Astrocyte (in vitro differentiated cells and primary cell): ENCODE results near the gene PCDHGA2. TPM values are rescaled to one million over a fixed set of nuclear protein-coding genes. Genes with fewer than 3 reads are reported as not detected.

Experiments used
- DNase-seq: peaks from one replicate; pipeline ENCODE4 v3.0.0-alpha.2; 2010; ENCODE audit warnings: low read depth
- FAIRE-seq: peaks from 2 replicates; lab custom pipeline; 2011; peaks lifted over from hg19 to GRCh38; lab: Jason Lieb, UNC
- H2AFZ ChIP-seq: 2 replicates; pipeline ENCODE4 v1.6.0; 2012; ENCODE audit warnings: low read depth, low read length, inconsistent platforms
- H3K27ac ChIP-seq: 2 replicates; pipeline ENCODE4 v1.5.1; 2011; ENCODE audit warnings: low read depth, low read length, inconsistent platforms
- H3K27me3 ChIP-seq: 2 replicates; pipeline ENCODE4 v1.6.0; 2011; ENCODE audit warnings: low read length, inconsistent platforms; ENCODE audit not compliant: insufficient read depth
- H3K36me3 ChIP-seq: 2 replicates; pipeline ENCODE4 v1.5.1; 2011; ENCODE audit warnings: low read length, inconsistent platforms; ENCODE audit not compliant: insufficient read depth
- H3K4me1 ChIP-seq: 2 replicates; pipeline ENCODE4 v1.5.1; 2011; ENCODE audit warnings: low read length, inconsistent platforms; ENCODE audit not compliant: insufficient read depth
- H3K4me2 ChIP-seq: 2 replicates; pipeline ENCODE4 v1.6.0; 2012; ENCODE audit warnings: low read length, inconsistent platforms
- H3K4me3 ChIP-seq: 2 replicates; pipeline ENCODE4 v1.5.1; 2011; ENCODE audit warnings: low read depth, mild to moderate bottlenecking, low read length, inconsistent platforms; ENCODE audit not compliant: insufficient read depth
- H3K79me2 ChIP-seq: 2 replicates; pipeline ENCODE4 v1.6.0; 2012; ENCODE audit warnings: mild to moderate bottlenecking, low read length, inconsistent platforms; ENCODE audit not compliant: insufficient read depth
- H3K9ac ChIP-seq: 2 replicates; pipeline ENCODE4 v1.6.0; 2012; ENCODE audit warnings: mild to moderate bottlenecking, low read length, inconsistent platforms
- H3K9me3 ChIP-seq: 2 replicates; pipeline ENCODE4 v1.5.1; 2012; ENCODE audit warnings: low read depth, mild to moderate bottlenecking, low read length, inconsistent platforms; ENCODE audit not compliant: insufficient read depth
- H4K20me1 ChIP-seq: 2 replicates; pipeline ENCODE4 v1.6.0; 2012; ENCODE audit warnings: low read length, inconsistent platforms; ENCODE audit not compliant: insufficient read depth
- H3K27ac Mint-ChIP-seq: one replicate; pipeline ENCODE4 v1.8.0; 2021; ENCODE audit warnings: mild to moderate bottlenecking, mixed read lengths; ENCODE audit not compliant: unreplicated experiment
- H3K27me3 Mint-ChIP-seq: one replicate; pipeline ENCODE4 v1.8.0; 2021; ENCODE audit warnings: low read depth, mixed read lengths; ENCODE audit not compliant: unreplicated experiment
- H3K36me3 Mint-ChIP-seq: one replicate; pipeline ENCODE4 v1.8.0; 2021; ENCODE audit warnings: low read depth, mixed read lengths; ENCODE audit not compliant: unreplicated experiment
- H3K4me1 Mint-ChIP-seq: one replicate; pipeline ENCODE4 v1.8.0; 2021; ENCODE audit warnings: low read depth, mixed read lengths; ENCODE audit not compliant: unreplicated experiment
- H3K4me3 Mint-ChIP-seq: one replicate; pipeline ENCODE4 v1.8.0; 2021; ENCODE audit warnings: mild to moderate bottlenecking, moderate library complexity, mixed read lengths; ENCODE audit not compliant: unreplicated experiment
- H3K9me3 Mint-ChIP-seq: one replicate; pipeline ENCODE4 v1.8.0; 2021; ENCODE audit warnings: mild to moderate bottlenecking, mixed read lengths; ENCODE audit not compliant: unreplicated experiment
- EZH2 ChIP-seq: IDR thresholded peaks from 2 replicates; pipeline ENCODE4 v1.6.1; 2012; ENCODE audit warnings: mild to moderate bottlenecking, low read length, inconsistent platforms; ENCODE audit not compliant: insufficient read depth
- total RNA-seq: library from RNA; stranded (reverse); gene quantifications from 2 replicates; pipeline ENCODE4 v1.2.1, GENCODE V29; 2021
- TF ChIP-seq, protein P1 (sequence below): IDR thresholded peaks from 2 replicates; pipeline ENCODE4 v1.5.1; 2011; ENCODE audit warnings: low read depth, mild to moderate bottlenecking, inconsistent platforms, low read length, moderate library complexity; ENCODE audit not compliant: insufficient read depth

PCDHGA2 gene
- total RNA-seq, 1 donor from 2014 or later: 0.14 TPM

DNA sequence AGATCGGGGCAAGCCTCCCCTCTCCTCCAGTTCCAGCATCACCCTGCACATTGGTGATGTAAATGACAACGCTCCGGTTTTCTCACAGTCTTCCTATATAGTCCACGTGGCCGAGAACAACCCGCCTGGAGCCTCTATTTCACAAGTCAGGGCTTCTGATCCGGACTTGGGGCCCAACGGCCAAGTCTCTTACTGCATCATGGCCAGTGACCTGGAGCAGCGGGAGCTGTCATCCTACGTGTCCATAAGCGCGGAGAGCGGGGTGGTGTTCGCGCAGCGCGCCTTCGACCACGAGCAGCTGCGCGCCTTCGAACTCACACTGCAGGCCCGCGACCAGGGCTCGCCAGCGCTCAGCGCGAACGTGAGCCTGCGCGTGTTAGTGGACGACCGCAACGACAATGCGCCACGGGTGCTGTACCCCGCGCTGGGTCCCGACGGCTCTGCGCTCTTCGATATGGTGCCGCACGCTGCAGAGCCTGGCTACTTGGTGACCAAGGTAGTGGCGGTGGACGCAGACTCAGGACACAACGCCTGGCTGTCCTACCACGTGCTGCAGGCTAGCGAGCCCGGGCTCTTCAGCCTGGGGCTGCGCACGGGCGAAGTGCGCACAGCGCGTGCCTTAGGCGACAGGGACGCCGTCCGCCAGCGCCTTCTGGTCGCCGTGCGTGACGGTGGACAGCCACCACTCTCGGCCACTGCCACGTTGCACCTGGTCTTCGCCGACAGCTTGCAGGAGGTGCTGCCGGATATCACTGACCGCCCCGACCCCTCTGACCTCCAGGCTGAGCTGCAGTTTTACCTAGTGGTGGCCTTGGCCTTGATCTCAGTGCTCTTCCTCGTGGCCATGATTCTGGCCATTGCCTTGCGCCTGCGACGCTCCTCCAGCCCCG lies 50.8 kb downstream of the PCDHGA2 start:
- Histone ChIP-seq H3K27ac (no peak overlapping the region), H3K79me2 (no peaks in the 10 kb centered on the region), H3K27me3 (no peaks in the 10 kb centered on the region), H2AFZ (no peak overlapping the region), H3K4me2 (no peak overlapping the region), H3K9ac (no peak overlapping the region), H3K4me3 (no peak overlapping the region), H3K36me3 (no peaks in the 10 kb centered on the region), H3K9me3 (peaks cover 48% of the 10 kb centered on the region), H4K20me1 (no peaks in the 10 kb centered on the region), H3K4me1 (no peaks in the 10 kb centered on the region)
- Mint-ChIP-seq H3K9me3 (peaks cover 43% of the 10 kb centered on the region), H3K36me3 (peaks cover 24% of the 10 kb centered on the region), H3K27me3 (no peaks in the 10 kb centered on the region), H3K27ac (no peak overlapping the region), H3K4me3 (no peak overlapping the region), H3K4me1 (peaks cover 1% of the 10 kb centered on the region)
- FAIRE-seq: no peak
- TF ChIP-seq, protein P1, sequence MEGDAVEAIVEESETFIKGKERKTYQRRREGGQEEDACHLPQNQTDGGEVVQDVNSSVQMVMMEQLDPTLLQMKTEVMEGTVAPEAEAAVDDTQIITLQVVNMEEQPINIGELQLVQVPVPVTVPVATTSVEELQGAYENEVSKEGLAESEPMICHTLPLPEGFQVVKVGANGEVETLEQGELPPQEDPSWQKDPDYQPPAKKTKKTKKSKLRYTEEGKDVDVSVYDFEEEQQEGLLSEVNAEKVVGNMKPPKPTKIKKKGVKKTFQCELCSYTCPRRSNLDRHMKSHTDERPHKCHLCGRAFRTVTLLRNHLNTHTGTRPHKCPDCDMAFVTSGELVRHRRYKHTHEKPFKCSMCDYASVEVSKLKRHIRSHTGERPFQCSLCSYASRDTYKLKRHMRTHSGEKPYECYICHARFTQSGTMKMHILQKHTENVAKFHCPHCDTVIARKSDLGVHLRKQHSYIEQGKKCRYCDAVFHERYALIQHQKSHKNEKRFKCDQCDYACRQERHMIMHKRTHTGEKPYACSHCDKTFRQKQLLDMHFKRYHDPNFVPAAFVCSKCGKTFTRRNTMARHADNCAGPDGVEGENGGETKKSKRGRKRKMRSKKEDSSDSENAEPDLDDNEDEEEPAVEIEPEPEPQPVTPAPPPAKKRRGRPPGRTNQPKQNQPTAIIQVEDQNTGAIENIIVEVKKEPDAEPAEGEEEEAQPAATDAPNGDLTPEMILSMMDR: no peak
- DNase-seq: no peak

DNA sequence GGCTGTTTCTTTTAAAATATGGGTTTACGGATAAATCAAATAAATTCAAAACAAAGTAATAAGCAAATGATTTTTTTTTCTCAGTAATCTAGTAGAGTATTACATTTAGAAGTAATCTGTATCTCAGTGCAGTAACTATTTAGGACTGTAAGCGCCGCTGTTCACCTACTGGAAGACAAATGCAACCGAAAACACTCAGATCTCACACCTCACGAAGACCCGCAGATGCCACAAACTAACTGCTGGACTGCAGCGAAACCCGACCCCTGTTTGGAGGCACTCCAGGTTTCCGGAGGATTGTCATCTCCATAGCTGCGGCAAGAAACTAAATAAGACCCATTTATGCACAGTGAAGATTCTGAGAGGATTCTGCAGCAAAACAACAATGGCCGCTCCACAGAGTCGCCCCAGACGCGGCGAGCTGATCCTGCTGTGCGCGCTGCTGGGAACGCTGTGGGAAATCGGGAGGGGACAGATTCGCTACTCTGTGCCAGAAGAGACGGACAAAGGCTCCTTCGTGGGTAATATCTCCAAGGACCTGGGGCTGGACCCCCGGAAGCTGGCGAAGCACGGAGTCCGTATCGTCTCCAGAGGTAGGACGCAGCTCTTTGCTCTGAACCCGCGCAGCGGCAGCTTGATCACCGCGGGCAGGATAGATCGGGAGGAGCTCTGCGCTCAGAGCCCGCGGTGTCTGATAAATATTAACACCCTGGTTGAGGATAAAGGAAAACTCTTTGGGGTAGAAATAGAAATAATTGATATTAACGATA lies 54.1 kb downstream of the PCDHGA2 start, which contains the start of gene PCDHGA8:
TSS of gene PCDHGA8 (plus strand) at position 205 of the 770 bp plus-strand sequence. CDS start at position 386, 181 bp downstream.
- Mint-ChIP-seq H3K27me3 (no peaks in the 10 kb centered on the region), H3K4me1 (peaks cover 1% of the 10 kb centered on the region), H3K9me3 (peaks cover 44% of the 10 kb centered on the region), H3K36me3 (peaks cover 28% of the 10 kb centered on the region), H3K4me3 (no peak within 1 kb of the TSS), H3K27ac (no peak within 1 kb of the TSS)
- no peak within 1 kb of the TSS for H3K4me3 ChIP-seq
- H3K4me1 ChIP-seq: no peaks in the 10 kb centered on the region
- H3K9me3 ChIP-seq: peaks cover 47% of the 10 kb centered on the region
- H2AFZ ChIP-seq: peak within 1 kb of the TSS; percentile 20
- FAIRE-seq: no peak
- no peaks in the 10 kb centered on the region for H3K27me3 ChIP-seq
- no peak for DNase-seq
- no peaks in the 10 kb centered on the region for H3K36me3 ChIP-seq
- H3K9ac ChIP-seq: no peak within 1 kb of the TSS
- no peak within 1 kb of the TSS for H3K4me2 ChIP-seq
- H3K79me2 ChIP-seq: no peaks in the 10 kb centered on the region
- H4K20me1 ChIP-seq: no peaks in the 10 kb centered on the region
- TF ChIP-seq EZH2: no peak
- TF ChIP-seq, protein P1: no peak
- no peak within 1 kb of the TSS for H3K27ac ChIP-seq

Other genes with a start within 250 kb of the PCDHGA2 start
- gene PCDHB2, start 244.1 kb upstream of the PCDHGA2 start, total RNA-seq: 44.3 and 50.7 TPM in 2 replicates
- gene PCDHB3, start 238.3 kb upstream of the PCDHGA2 start, total RNA-seq: 3.6 and 3.9 TPM in 2 replicates
- gene PCDHB4, start 216.9 kb upstream of the PCDHGA2 start, total RNA-seq: 1.0 and 1.1 TPM in 2 replicates
- gene PCDHB5, start 203.6 kb upstream of the PCDHGA2 start, total RNA-seq: 8.7 and 9.7 TPM in 2 replicates
- 0.50 and 0.70 TPM in 2 replicates for gene PCDHB6, start 188.7 kb upstream of the PCDHGA2 start, total RNA-seq
- gene PCDHB7, start 166.1 kb upstream of the PCDHGA2 start, total RNA-seq: 0.79 and 1.0 TPM in 2 replicates
- 4.9 and 5.3 TPM in 2 replicates for gene PCDHB8, start 161.0 kb upstream of the PCDHGA2 start, total RNA-seq
- 3.2 and 4.4 TPM in 2 replicates for gene PCDHB16, start 156.4 kb upstream of the PCDHGA2 start, total RNA-seq
- gene PCDHB9, start 151.6 kb upstream of the PCDHGA2 start, total RNA-seq: 3.6 and 5.3 TPM in 2 replicates
- gene PCDHB10, start 146.4 kb upstream of the PCDHGA2 start, total RNA-seq: 6.4 and 7.0 TPM in 2 replicates
- gene PCDHB11, start 139.1 kb upstream of the PCDHGA2 start, total RNA-seq: 2.1 TPM in 2 replicates
- gene PCDHB12, start 130.0 kb upstream of the PCDHGA2 start, total RNA-seq: 0.87 and 1.2 TPM in 2 replicates
- 3.3 TPM in 2 replicates for gene PCDHB13, start 124.8 kb upstream of the PCDHGA2 start, total RNA-seq
- gene PCDHB14, start 115.4 kb upstream of the PCDHGA2 start, total RNA-seq: 5.6 and 6.4 TPM in 2 replicates
- gene PCDHB15, start 93.4 kb upstream of the PCDHGA2 start, total RNA-seq: 1.3 and 1.6 TPM in 2 replicates
- gene SLC25A2, start 34.7 kb upstream of the PCDHGA2 start, total RNA-seq: 0.19 and 0.25 TPM in 2 replicates
- 95.1 and 102 TPM in 2 replicates for gene TAF7, start 18.0 kb upstream of the PCDHGA2 start, total RNA-seq
- gene PCDHGA1, start 8.2 kb upstream of the PCDHGA2 start, total RNA-seq: 0.17 and 0.27 TPM in 2 replicates
- 0.14 and 0.17 TPM in 2 replicates for gene PCDHGA3, start 5.1 kb downstream of the PCDHGA2 start, total RNA-seq
- gene PCDHGB1, start 11.3 kb downstream of the PCDHGA2 start, total RNA-seq: 1.0 and 1.5 TPM in 2 replicates
- gene PCDHGA4, start 16.3 kb downstream of the PCDHGA2 start, total RNA-seq: 0.48 and 0.50 TPM in 2 replicates
- gene PCDHGB2, start 21.2 kb downstream of the PCDHGA2 start, total RNA-seq: 1.4 TPM in 2 replicates
- gene PCDHGA5, start 25.4 kb downstream of the PCDHGA2 start, total RNA-seq: 0.29 and 0.30 TPM in 2 replicates
- gene PCDHGB3, start 31.5 kb downstream of the PCDHGA2 start, total RNA-seq: 0.10 and 0.14 TPM in 2 replicates
- gene PCDHGA6, start 35.1 kb downstream of the PCDHGA2 start, total RNA-seq: 0.22 and 0.41 TPM in 2 replicates
- 0.57 and 0.62 TPM in 2 replicates for gene PCDHGA7, start 44.0 kb downstream of the PCDHGA2 start, total RNA-seq
- 13.6 and 15.7 TPM in 2 replicates for gene PCDHGB4, start 48.9 kb downstream of the PCDHGA2 start, total RNA-seq
- 1.0 and 1.2 TPM in 2 replicates for gene PCDHGA8, start 53.9 kb downstream of the PCDHGA2 start, total RNA-seq
- gene PCDHGB5, start 59.2 kb downstream of the PCDHGA2 start, total RNA-seq: 1.1 and 2.1 TPM in 2 replicates
- 0.73 and 0.87 TPM in 2 replicates for gene PCDHGA9, start 64.0 kb downstream of the PCDHGA2 start, total RNA-seq
- 18.4 and 19.9 TPM in 2 replicates for gene PCDHGB6, start 69.3 kb downstream of the PCDHGA2 start, total RNA-seq
- 34.0 and 41.6 TPM in 2 replicates for gene PCDHGA10, start 74.2 kb downstream of the PCDHGA2 start, total RNA-seq
- gene PCDHGB7, start 78.9 kb downstream of the PCDHGA2 start, total RNA-seq: 22.4 and 26.1 TPM in 2 replicates
- gene PCDHGA11, start 82.3 kb downstream of the PCDHGA2 start, total RNA-seq: 5.3 and 5.8 TPM in 2 replicates
- gene PCDHGA12, start 91.7 kb downstream of the PCDHGA2 start, total RNA-seq: 1.2 and 1.6 TPM in 2 replicates
- gene PCDHGC3, start 137.2 kb downstream of the PCDHGA2 start, total RNA-seq: 84.7 and 100.0 TPM in 2 replicates
- gene PCDHGC4, start 146.3 kb downstream of the PCDHGA2 start, total RNA-seq: 6.6 and 7.4 TPM in 2 replicates
- gene PCDHGC5, start 150.3 kb downstream of the PCDHGA2 start, total RNA-seq: 7.7 and 10.9 TPM in 2 replicates